CD4-positive, alpha-beta T cell (primary cell): ENCODE measurements around the gene PAX1. TPM values are rescaled to one million over a fixed set of nuclear protein-coding genes. Genes with fewer than 3 reads are reported as not detected.

Source experiments
- ATAC-seq: fragments of 200-7000 bp; cut with Tn5 transposase; one replicate; pipeline ENCODE4 v1.10.0; 2022; ENCODE audit warnings: mild to moderate bottlenecking; ENCODE audit not compliant: poor library complexity
- CTCF ChIA-PET: fragments of 350-600 bp; sonication (Branson Sonifier 250); formaldehyde crosslinking; loops from one replicate; lab custom pipeline; 2021; ENCODE audit warnings: antibody characterized with exemption, inconsistent platforms; lab: Charles Lee
- POLR2A ChIA-PET: fragments of 350-600 bp; sonication (Branson Sonifier 250); formaldehyde crosslinking; loops from one replicate; lab custom pipeline; 2021; ENCODE audit warnings: antibody characterized with exemption, inconsistent platforms; lab: Charles Lee
- DNase-seq, 14 experiments: peaks; one replicate each; pipeline ENCODE4 v3.0.0-alpha.2; 2013 to 2020; ENCODE audit warnings: mixed read lengths in 2 of 14
- H3K27ac ChIP-seq, 2 donors: one replicate each; pipeline versions ENCODE4 v1.5.1 to v1.7.0; 2013; ENCODE audit warnings: low read length in 2 of 2, low read depth in 1 of 2, mild to moderate bottlenecking in 1 of 2
- H3K27me3 ChIP-seq, 2 experiments: 1 replicate in 1 of 2; 2 replicates in 1 of 2; pipeline versions ENCODE4 v1.6.1 to v1.7.0; 2013; ENCODE audit warnings: low read length in 2 of 2, control low read depth in 1 of 2, mild to moderate bottlenecking in 1 of 2, moderate library complexity in 1 of 2; ENCODE audit not compliant: insufficient read depth in 2 of 2, control insufficient read depth in 1 of 2
- H3K36me3 ChIP-seq: one replicate; pipeline ENCODE4 v1.6.1; 2013; ENCODE audit warnings: low read length, control low read depth; ENCODE audit not compliant: insufficient read depth
- H3K4me1 ChIP-seq: one replicate; pipeline ENCODE4 v1.6.1; 2013; ENCODE audit warnings: low read length, control low read depth; ENCODE audit not compliant: insufficient read depth
- H3K4me3 ChIP-seq: one replicate; pipeline ENCODE4 v1.5.1; 2013; ENCODE audit warnings: mild to moderate bottlenecking, low read length, moderate library complexity
- H3K9me3 ChIP-seq, 2 experiments: 1 replicate in 1 of 2; 2 replicates in 1 of 2; pipeline versions ENCODE4 v1.6.1 to v1.7.0; 2013; ENCODE audit warnings: low read length in 2 of 2, mild to moderate bottlenecking in 2 of 2, control low read depth in 1 of 2, moderate library complexity in 1 of 2; ENCODE audit not compliant: control insufficient read depth in 1 of 2, insufficient read depth in 1 of 2
- H3K27ac Mint-ChIP-seq: one replicate; pipeline ENCODE4 v1.8.0; 2020; ENCODE audit warnings: mixed read lengths
- H3K27me3 Mint-ChIP-seq: one replicate; pipeline ENCODE4 v1.8.0; 2021; ENCODE audit warnings: mixed read lengths
- H3K36me3 Mint-ChIP-seq: one replicate; pipeline ENCODE4 v1.8.0; 2021; ENCODE audit warnings: low read depth, mixed read lengths
- H3K4me1 Mint-ChIP-seq: one replicate; pipeline ENCODE4 v1.8.0; 2021; ENCODE audit warnings: low read depth, mixed read lengths
- H3K4me3 Mint-ChIP-seq: one replicate; pipeline ENCODE4 v1.8.0; 2020; ENCODE audit warnings: mild to moderate bottlenecking, mixed read lengths
- H3K9me3 Mint-ChIP-seq: one replicate; pipeline ENCODE4 v1.8.0; 2020; ENCODE audit warnings: mixed read lengths
- CTCF ChIP-seq: fragments of 200-600 bp; IDR thresholded peaks from one replicate; pipeline ENCODE4 v1.8.0; 2022; ENCODE audit warnings: antibody characterized with exemption, mild to moderate bottlenecking
- intact Hi-C, 2 experiments: fragments of 100-400 bp; cut with DNase I in 1 of 2; cut with micrococcal nuclease in 1 of 2; formaldehyde crosslinking; loops; one replicate each; pipeline versions ENCODE4 v1.15.1 to v1.9.0; 2023 to 2025; cut with DNase I, micrococcal nuclease
- total RNA-seq, 174 experiments: library from RNA in 2 of 174; stranded (reverse) in 2 of 174; gene quantifications; one replicate each; pipeline ENCODE4 v1.2.3 and lab custom pipeline; 2021 to 2026

PAX1 gene
- total RNA-seq, 2 experiments from 2014 or later, result not detected

GRCh38 chr20:21707999-21708737, 2.7 kb downstream of the PAX1 start:
- no peaks in the 10 kb centered on the region for H3K36me3 Mint-ChIP-seq
- Histone ChIP-seq H3K9me3 (peaks cover 0 to 29% of the 10 kb centered on the region in 2 experiments), H3K4me1 (no peaks in the 10 kb centered on the region), H3K36me3 (no peaks in the 10 kb centered on the region), H3K27me3 (peaks cover 58 to 88% of the 10 kb centered on the region in 2 experiments), H3K4me3 (no peak overlapping the region), H3K27ac (no peak overlapping the region)
- ChIA-PET CTCF (no interaction called here), POLR2A (no interaction called here)
- intact Hi-C loops, result no loop called here
- H3K4me1 Mint-ChIP-seq, result no peaks in the 10 kb centered on the region
- H3K4me3 Mint-ChIP-seq, result no peak overlapping the region
- peaks cover 82% of the 10 kb centered on the region for H3K27me3 Mint-ChIP-seq
- H3K27ac Mint-ChIP-seq, result no peak overlapping the region
- no peaks in the 10 kb centered on the region for H3K9me3 Mint-ChIP-seq
- no peak for TF ChIP-seq CTCF
- DNase-seq (no peak), ATAC-seq (no peak)

- no peaks in the 10 kb centered on the region for H3K36me3 Mint-ChIP-seq
- H3K9me3 ChIP-seq, result peaks cover 0 to 34% of the 10 kb centered on the region in 2 experiments
- no peak overlapping the region for H3K27ac ChIP-seq
- no peaks in the 10 kb centered on the region for H3K4me1 ChIP-seq
- ChIA-PET CTCF (no interaction called here), POLR2A (no interaction called here)
- intact Hi-C loops, result no loop called here
- no peak overlapping the region for H3K4me3 ChIP-seq
- peaks cover 57 to 88% of the 10 kb centered on the region in 2 experiments for H3K27me3 ChIP-seq
- no peak overlapping the region for H3K4me3 Mint-ChIP-seq
- H3K9me3 Mint-ChIP-seq, result no peaks in the 10 kb centered on the region
- no peak for TF ChIP-seq CTCF
- no peak overlapping the region for H3K27ac Mint-ChIP-seq
- DNase-seq, result no peak
- H3K4me1 Mint-ChIP-seq, result no peaks in the 10 kb centered on the region
- no peaks in the 10 kb centered on the region for H3K36me3 ChIP-seq
- peaks cover 84% of the 10 kb centered on the region for H3K27me3 Mint-ChIP-seq
- no peak for ATAC-seq
Measured at GRCh38 chr20:21708738-21709534, 3.5 kb downstream of the PAX1 start.

GRCh38 chr20:21709535-21709904, 4.1 kb downstream of the PAX1 start:
- no peak for TF ChIP-seq CTCF
- peaks cover 55 to 85% of the 10 kb centered on the region in 2 experiments for H3K27me3 ChIP-seq
- intact Hi-C loops, result no loop called here

More at GRCh38 chr20:21709535-21709904, 4.1 kb downstream of the PAX1 start:
- H3K36me3 Mint-ChIP-seq, result no peaks in the 10 kb centered on the region
- no peak overlapping the region for H3K4me3 Mint-ChIP-seq
- ATAC-seq (no peak), DNase-seq (no peak)
- Histone ChIP-seq H3K4me3 (no peak overlapping the region), H3K4me1 (no peaks in the 10 kb centered on the region), H3K36me3 (no peaks in the 10 kb centered on the region), H3K9me3 (peaks cover 0 to 37% of the 10 kb centered on the region in 2 experiments), H3K27ac (no peak overlapping the region)
- H3K9me3 Mint-ChIP-seq, result no peaks in the 10 kb centered on the region
- ChIA-PET CTCF (no interaction called here), POLR2A (no interaction called here)
- no peaks in the 10 kb centered on the region for H3K4me1 Mint-ChIP-seq
- peaks cover 81% of the 10 kb centered on the region for H3K27me3 Mint-ChIP-seq
- H3K27ac Mint-ChIP-seq, result no peak overlapping the region
